HG03045 (cell line): ENCODE results near the gene XPR1.
A peak's percentile ranks its signal among the peaks of the same experiment; 100 is the strongest.

ENCODE experiments used
- ATAC-seq: cut with Tn5 transposase; IDR thresholded peaks from one replicate; pipeline ENCODE4 v1.9.1; 2021; ENCODE audit warnings: mild to moderate bottlenecking, moderate library complexity; ENCODE audit not compliant: unreplicated experiment

Gene XPR1

DNA sequence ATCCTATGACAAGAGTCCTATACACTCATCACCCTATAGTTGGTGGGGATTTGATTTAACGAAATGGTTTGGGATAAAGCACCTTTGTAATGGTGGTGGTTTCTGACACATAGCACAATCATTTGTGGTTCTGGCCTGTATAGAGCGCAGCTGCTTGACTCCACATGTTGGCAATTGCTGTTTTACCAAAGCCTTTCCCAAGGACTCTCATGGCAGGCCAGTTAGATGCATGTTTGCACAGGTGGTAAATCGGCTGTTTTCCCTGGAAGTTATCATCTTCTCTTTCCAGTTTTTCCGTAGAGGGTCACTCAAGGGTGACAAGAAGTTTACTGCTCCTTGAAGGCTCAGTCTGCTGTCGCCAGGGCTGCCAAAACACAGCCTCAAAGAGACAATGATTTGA, 17.1 kb upstream of the XPR1 start:
- no peak for ATAC-seq

DNA sequence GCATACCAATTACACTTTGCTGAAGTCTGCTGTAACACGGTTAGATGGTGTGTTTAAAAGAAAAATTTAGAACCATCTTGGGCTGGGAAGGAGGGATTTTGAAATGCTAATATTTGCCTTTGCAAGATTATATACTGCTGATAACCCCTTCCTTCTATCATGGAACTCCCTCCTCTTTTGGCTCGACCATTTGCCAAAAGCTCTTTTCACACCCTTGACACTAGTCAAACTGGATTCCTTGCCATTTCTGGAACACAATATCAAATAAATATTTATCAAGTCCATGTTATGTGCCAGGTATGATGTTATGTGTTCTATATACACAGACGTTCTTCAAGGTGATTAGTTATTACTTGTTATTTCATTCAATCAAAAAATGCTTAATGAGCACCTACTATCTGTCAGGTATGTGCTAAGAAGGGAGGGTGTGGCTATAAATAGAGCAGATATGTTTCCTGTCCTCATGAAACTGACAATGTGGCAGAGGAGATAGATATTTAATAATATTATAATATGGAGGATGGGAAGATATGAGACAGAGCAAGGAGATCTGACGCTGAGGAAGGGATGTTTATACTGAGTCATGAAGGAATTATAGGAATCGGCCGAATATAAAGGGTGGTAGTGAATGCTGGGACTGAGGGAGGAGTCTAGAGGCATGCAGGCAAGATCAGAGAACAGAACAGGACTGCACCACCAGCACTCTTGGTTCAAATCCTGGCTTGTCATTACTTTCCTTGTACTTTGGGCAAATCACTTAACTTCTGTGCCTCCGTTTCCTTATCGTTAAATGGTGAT, 16.1 kb upstream of the XPR1 start:
- no peak for ATAC-seq

DNA sequence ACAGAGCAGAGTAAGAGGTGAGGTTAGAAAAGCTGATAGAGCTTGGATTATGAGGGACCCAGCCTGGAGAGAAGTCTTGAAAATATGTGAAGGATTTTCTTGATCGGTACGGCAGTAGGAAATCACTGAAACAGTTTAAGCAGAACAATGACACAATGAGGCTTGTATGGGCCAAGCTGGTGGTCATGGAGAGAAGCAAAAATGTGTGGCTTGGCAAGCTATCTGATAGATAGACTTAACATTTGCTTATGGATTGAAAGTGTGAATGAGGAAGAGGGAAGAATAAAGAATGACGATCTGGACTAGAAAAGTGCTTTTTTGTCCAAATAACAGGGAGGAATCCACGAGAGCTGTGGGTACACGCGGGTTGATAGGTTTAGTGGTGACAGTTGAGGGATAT, 15.4 kb upstream of the XPR1 start:
- no peak for ATAC-seq

DNA sequence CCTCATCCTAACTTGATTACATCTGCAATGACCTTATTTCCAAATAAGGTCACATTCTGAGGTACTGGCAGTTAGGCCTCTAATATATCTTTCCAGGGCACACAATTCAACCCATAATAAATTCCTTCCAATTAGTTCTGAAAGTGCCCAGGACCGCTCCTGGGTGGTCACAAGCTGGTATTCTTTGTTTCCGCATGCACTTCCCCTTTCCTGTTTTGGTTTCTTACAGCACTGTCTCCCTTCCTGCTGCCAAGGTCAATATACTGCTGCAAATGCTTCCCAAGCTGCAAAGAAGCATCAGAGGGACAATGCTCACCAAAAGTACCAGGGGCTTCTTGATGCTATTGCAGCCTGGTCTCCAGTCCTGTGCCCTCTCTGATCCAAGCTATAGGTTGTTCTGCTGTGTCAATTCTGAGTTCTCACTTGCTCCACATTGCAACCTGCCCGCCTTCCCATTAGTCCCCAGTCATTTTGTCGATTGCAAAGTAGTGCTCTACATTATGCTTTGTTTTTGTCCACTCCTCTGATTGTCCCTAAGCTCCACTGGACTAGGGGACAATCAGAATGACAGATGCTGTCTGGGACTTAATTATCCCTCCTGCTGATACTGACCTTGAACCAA, 13.9 kb upstream of the XPR1 start:
- ATAC-seq, result no peak

DNA sequence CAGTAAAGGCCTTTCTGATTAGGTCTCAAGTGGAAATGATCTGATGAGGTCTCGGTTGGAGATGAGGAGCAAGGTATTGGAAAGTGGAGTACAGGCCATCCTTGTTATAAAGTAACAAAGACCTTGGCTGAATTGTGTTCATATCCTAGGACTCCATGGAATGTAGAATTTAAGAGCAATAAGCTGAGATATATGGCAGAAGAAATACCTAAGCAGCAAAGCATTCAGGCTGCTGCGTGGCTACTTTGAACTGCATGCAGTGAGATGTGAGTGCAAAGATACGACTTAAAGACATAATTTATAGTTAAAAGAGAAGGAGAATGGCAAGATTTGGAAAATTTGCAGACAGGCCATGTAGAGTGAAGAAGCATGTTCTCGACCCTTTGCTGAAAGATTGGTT, 11.2 kb upstream of the XPR1 start:
- no peak for ATAC-seq

DNA sequence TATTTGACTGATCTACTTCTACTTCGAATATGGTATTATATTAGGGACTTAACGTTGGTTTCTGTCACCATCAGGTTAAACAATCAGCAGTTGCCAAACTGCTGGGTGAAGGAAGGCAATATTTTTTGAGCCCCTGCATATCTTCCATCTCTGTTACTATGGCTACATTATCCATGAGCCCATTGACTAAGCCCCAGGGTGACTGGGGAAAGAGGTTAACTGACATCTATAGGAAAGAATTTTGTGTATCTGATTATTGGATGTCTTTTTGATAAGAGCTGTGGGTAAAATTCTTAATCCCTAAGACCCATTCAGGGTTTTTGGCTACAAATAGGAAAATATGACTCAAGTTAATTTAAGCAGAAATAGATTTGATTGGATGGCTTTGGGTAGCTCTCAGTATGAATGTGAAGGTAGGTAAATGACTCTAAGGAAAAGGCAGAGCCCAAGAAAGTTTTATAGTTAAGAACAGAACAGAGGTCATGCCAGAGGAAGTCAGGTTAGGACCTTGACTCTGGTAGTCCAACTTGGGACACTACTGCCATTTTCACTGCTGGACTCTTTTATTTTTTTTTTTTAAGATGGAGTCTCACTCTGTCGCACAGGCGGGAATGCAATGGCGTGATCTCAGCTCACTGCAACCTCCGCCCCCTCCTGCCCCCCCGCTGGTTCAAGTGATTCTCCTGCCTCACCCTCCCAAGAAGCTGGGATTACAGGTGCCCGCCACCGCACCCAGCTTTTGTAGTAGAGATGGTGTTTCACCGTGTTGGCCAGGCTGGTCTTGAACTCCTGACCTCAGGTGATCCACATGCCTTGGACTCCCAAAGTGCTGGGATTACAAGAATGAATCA, 8.9 kb upstream of the XPR1 start:
- no peak for ATAC-seq

DNA sequence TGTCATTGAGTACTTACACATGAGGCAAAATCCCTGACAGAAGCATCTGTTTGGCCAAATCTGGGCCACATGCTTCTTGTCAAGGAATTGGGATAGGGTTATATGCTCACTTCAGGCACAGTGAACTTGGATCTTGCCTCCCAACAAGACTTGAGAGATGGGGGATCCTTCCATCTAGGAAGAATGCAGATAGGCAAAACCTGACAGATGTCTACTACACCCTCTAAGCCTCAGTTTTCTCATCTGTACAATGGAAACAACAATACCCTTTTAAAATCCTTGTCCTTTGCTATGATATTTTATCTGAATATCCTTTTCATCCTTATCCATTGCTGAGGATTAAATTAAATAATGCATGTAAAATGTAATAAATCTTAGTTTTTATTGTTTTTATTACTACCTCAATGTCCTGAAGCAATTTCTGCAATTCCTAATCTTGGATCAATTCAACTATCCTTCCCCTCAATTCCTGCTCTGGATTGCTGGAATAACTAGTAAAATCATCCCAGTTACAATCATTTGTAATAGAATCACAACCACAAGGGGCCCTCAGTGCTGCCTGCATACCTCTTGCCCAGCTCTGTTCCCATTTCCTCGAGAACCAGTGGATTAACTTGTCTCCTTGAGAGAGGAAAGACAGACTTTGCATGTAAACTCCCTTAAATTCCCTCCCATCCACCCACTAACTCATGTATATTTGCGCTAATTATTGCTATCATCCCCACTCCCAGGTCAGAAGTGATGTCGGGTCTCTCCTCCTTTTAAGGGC, 8.1 kb upstream of the XPR1 start:
- ATAC-seq, result no peak

DNA sequence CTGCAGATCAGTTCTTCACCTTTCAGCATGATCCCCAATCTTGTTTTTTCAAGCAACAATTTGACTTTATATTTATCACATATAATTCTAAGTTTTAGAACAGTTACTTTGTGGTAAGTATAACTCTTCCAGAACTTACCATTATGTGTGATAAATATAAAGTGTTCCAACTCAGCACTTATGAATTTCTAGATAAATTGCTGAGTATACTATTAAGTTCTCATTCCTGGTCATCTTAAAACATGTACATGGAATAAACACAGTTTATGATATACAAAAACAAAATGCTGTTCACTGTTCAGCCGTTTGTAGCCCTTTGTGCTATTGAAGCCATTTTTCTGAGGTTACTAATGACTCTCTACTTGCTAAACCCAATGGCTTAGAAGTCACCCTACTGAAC, 5.1 kb upstream of the XPR1 start:
- ATAC-seq, result no peak

DNA sequence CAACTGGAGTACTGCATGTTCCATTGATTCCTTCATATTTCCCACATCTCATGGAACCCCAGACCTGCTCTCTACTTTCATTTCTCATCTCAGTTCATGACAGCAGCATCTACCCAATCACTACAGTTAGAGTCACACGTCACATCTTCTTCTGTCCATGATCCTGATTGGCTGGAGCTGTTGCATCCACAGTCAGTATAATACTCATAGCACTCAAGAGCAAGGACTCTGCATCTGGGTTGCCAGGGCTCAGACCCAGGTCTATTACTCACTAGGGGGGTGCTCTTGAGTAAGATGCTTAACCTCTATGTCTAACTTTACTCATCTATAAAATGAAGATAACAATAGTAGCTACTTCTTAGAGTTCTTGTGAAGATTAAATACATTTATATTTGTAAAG, 4.4 kb upstream of the XPR1 start:
- no peak for ATAC-seq

DNA sequence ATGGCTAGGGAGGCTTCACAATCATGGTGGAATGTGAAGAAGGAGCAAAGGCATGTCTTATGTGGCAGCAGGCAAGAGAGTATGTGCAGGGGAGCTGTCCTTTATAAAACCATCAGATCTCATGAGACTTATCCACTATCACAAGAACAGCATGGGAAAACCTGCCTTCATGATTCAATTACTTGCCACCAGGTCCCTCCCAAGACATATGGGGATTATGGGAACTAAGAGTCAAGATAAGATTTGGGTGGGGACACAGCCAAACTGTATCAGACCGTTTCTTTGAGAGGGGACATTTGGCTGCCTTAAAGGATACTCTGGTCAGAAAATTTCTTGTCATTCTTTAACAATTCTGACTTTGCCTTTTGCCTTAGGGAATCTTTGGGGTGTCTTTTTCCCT, 3.2 kb upstream of the XPR1 start:
- ATAC-seq, result no peak

DNA sequence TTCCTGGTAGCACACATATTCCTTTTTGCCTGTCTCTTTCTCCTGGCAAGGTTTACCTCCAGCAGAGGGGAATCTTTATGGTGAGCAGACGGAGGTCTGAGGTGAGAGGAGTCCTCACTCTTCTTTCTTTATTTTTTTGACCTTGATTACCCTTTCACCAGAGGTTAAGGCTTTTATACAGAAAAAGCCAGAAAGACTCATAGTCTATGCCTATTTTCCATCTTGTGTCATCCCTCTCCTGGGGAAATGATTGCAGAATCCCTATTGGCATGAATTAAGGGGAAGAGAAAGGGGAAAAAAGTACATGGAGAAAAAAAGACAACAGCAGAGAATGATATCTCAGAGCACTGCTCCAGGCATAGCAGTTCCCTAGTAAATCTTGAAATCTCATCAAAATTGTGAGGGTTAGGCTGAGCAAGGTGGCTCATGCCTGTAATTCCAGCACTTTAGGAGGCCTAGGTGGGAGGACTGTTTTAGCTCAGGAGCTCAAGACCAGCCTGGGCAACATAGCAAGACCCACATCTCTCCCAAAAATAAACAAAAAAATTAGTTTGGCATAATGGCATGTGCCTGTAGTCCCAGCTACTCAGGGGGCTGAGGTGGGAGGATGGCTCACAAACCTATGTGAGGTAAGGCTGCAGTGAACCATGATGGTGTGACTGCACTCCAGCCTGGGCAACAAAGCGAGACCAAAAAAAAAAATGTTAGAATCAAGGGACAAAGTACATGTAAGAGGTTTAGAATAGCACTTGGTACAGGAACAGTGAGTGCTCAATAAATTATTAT, 1.2 kb upstream of the XPR1 start:
- ATAC-seq, result no peak

DNA sequence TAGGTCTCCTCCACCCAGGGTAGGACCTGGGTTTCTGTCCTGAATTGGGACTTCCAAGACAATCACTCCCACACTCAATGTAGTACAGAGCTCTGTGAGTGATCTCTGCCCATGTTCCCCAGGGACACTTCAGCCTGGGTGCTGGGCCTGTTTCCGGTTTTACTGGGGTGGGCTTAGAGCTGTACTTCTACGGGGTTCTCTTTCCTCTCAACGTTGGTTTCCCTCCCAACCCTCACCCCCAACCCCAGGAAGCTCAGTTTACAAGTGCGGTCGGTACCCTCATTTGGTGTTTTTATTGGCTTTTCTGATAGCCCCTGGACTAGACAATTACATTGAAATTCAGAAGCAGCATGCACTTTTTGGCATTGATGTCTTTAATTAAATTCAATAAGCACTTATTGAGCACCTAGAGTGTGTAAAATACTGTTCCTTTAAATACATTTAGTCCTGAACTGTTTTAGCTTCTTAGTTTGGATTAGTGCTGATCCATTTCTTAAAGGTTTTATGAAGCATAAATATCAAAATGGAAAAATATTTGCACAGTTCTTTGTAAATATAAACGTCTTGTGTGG, 542 bp upstream of the XPR1 start:
- ATAC-seq, result no peak

DNA sequence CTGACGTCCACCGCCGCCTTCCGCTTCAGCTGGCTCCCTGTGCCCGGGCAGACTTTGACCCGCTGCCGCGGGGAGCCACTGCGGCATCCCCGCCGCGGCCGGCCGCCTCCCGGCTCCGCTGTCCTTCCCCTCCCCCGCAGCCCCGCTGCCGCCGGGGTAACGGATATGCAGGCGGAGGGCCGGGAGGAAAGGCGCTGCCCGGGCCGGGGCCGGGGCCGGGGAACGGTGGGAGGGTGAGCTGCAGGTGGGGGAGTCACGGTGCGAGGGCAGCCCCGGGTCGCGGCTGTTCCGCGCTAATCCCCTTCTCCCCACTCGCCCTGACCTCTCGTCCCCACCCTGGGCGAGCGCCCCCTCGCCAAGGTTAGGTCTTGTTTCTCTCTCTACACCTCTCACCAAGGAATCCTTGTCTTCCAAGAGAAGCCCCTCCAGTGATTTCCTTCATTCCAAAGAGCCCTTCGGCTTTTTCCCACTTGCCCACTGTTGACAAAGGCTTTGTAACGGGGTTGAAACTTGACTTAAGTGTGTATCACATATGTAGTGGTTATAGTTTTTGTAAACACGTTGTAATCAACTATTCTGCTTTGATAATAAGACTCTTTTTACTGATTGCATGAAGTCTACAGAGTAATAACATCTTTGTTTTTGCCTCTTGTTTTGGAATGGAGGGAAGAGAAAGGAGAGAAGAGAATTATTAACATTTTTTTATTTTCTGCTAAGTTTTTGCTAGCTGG, 669 bp downstream of the XPR1 start:
- peak; percentile 48 for ATAC-seq

DNA sequence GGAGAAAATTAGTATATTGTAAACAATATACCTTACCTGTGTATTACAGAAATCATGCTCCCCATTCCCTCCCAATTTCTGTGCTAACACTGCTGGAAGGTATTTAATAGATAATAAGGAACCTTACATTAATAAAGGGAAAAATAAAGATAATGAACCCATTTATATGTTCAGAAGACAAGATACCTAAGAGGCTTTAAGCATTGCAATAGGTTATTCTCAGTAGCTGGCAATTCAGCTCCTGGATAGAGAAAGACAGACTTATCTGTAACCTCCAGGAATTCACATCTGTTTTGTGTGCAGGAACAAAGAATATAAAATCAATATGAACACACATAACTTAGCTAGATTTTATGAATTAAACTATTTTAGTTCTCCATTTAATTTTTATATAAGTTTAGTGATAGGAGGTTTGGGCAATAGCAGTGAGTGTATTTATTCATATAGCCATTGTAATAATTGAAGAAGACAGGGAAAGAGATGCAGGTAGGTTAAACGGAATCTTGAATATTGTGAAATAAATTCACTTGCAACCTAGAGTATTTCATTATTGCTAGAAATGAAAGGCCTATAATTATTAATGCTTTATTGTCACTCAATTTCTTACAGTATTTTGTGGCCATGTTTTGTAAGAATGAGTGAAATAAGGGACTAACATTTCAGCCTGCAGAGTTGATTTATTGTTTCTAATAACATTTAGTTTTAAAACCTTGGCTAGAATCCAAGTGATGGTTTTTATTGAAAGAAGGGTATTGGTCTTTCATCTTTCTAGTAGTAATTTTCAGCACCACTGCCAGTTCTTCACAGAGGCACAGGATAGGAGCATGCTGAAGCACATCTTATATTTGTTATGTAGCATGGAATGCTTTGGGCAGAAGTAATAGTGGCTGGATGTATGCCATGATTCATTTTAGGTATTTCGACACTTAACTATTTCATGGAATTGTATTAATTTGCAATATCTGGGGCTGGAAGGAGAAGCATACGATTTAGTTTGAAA, 1.5 kb downstream of the XPR1 start:
- ATAC-seq, result no peak

DNA sequence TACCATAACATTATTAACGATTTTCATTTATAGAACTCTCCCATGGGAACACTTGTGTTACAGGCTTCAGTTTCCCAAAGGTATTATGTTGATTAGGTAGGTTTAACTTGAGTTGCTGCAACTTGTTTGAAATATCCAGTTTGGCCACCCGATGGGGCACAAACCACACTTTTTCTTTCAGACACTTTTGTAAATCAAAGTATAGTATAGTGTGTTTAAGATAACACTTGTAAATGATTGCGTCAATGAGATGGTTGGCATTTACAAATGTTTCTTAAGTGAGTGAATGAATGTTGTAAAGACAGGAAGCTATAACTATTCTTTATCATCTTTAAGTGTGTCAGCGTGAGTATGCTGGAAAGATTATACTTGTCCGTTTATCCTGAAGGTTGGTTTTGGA, 4.3 kb downstream of the XPR1 start:
- ATAC-seq, result no peak

DNA sequence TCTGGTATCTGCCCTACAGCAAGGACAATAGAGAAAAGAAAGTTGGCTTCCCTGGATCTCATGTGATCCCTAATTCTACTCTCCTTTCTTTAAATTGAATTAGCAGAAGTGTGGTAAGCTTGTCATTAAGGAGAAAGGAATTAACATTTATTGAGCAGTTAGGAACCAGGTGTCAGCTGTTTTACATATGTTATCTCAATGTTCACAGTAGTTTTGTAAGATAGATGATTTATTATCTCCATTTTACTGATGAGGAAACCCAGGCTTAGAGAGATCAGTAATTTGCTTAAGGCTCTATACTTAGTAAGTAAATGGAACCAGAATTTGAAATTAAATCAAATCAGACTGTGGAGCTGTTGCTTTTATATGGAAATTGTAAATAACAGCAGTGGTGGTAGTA, 8.0 kb downstream of the XPR1 start:
- no peak for ATAC-seq

DNA sequence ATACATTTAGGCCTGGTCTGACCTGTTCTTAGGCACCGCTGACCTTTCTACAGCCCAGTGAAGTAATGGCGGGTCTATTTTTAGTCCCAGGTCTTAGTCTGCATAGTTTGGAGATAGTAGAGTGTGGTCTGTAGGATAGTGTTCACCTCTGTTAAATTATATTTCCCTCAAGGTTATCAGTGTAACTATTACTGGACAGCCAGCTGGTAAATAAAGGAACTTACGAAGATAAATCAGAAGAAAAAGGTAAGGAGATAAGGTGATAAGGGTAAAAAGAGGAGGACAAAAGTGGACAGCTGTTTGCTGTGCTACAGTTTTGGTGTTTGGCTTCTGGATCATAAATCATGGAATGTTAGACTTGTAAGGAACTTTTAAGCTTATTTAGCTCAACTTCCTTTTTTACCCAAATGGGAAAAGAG, 8.7 kb downstream of the XPR1 start:
- ATAC-seq, result no peak

DNA sequence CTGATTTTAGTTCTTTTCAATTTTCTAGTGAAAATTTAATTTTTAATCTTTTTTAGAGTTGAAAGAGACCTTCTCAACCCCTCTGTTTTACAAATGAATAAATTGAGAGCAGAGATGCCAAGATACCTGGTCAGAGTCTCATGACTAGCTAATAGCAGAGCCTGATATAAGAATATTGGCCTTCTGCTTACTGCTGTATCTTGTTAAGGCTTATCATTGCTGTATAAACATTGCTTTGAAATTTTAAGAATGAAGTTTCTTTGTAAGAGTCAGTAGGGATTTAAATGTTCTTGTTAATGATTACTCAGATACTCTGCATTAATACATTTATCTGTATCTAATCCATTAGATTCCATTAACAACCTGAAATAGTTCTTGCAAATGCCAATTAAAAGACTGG, 9.8 kb downstream of the XPR1 start:
- no peak for ATAC-seq
